NAMALWA (cell line): Measurements from ENCODE around the gene TTLL11.

Source experiments
- DNase-seq: peaks from one replicate; pipeline ENCODE4 v3.0.0-alpha.2; 2015; ENCODE audit warnings: low spot score

Gene TTLL11

GRCh38 chr9:122050167-122050566, 42.9 kb downstream of the TTLL11 start:
- DNase-seq, result no peak

- no peak for DNase-seq
Observed at GRCh38 chr9:122042056-122042455, 51.1 kb downstream of the TTLL11 start.

GRCh38 chr9:122040561-122041242, 52.4 kb downstream of the TTLL11 start:
- DNase-seq, result no peak

GRCh38 chr9:122039234-122039633, 53.9 kb downstream of the TTLL11 start:
- no peak for DNase-seq

GRCh38 chr9:122036988-122037387, 56.1 kb downstream of the TTLL11 start:
- DNase-seq, result no peak

GRCh38 chr9:122036408-122036807, 56.7 kb downstream of the TTLL11 start:
- DNase-seq, result no peak

GRCh38 chr9:122033775-122034373, 59.2 kb downstream of the TTLL11 start:
- DNase-seq, result no peak

GRCh38 chr9:122032346-122032745, 60.8 kb downstream of the TTLL11 start:
- DNase-seq, result no peak

GRCh38 chr9:122031776-122032175, 61.3 kb downstream of the TTLL11 start:
- DNase-seq, result no peak

GRCh38 chr9:122031157-122031556, 62.0 kb downstream of the TTLL11 start:
- no peak for DNase-seq

- DNase-seq, result no peak
Observed at GRCh38 chr9:122030357-122030756, 62.8 kb downstream of the TTLL11 start.

GRCh38 chr9:122029898-122030297, 63.2 kb downstream of the TTLL11 start:
- DNase-seq, result no peak

- DNase-seq, result no peak
Observed at GRCh38 chr9:122028089-122028488, 65.0 kb downstream of the TTLL11 start.

GRCh38 chr9:122020398-122020797, 72.7 kb downstream of the TTLL11 start:
- no peak for DNase-seq

GRCh38 chr9:122016744-122017143, 76.4 kb downstream of the TTLL11 start:
- DNase-seq, result peak; percentile 51

- DNase-seq, result no peak
Observed at GRCh38 chr9:122016309-122016708, 76.8 kb downstream of the TTLL11 start.

GRCh38 chr9:122015170-122015821, 77.8 kb downstream of the TTLL11 start:
- DNase-seq, result no peak

GRCh38 chr9:122011818-122012498, 81.2 kb downstream of the TTLL11 start:
- DNase-seq, result no peak

GRCh38 chr9:122008559-122008958, 84.5 kb downstream of the TTLL11 start:
- DNase-seq, result no peak

GRCh38 chr9:122007837-122008236, 85.3 kb downstream of the TTLL11 start:
- DNase-seq, result no peak

GRCh38 chr9:122005597-122005996, 87.5 kb downstream of the TTLL11 start:
- DNase-seq, result no peak

- no peak for DNase-seq
Observed at GRCh38 chr9:122004589-122004988, 88.5 kb downstream of the TTLL11 start.
